GM13977 (cell line): ENCODE data around the gene PLCG2.
"Not testable (repeated sequence)": the region's sequence is repeated elsewhere in the genome, so short reads cannot be mapped to it uniquely, and the experiment has no call there.

Experiments used
- DNase-seq: peaks from one replicate; pipeline ENCODE4 v3.0.0; 2012; ENCODE audit warnings: low spot score
- CTCF ChIP-seq: IDR thresholded peaks from 2 replicates; pipeline ENCODE4 v1.5.1; 2012; ENCODE audit warnings: mild to moderate bottlenecking, control low read depth; ENCODE audit not compliant: insufficient read depth; ENCODE audit errors: extremely low read depth, missing control alignments
- in situ Hi-C: fragments of 300-500 bp; cut with MboI; formaldehyde crosslinking; loops from one replicate; pipeline ENCODE4 v1.12.0; 2022; ENCODE audit warnings: low sequenced_read_pairs, low pct_unique_long_range_greater_than_20kb, mixed read lengths, inconsistent platforms; ENCODE audit not compliant: unreplicated experiment

The PLCG2 gene

GRCh38 chr16:81754858-81755257 is 24.2 kb upstream of the PLCG2 start:
- TF ChIP-seq CTCF = no peak
- DNase-seq = no peak
- in situ Hi-C loops = no loop called here

GRCh38 chr16:81755915-81756614 is 23.0 kb upstream of the PLCG2 start:
- no peak for TF ChIP-seq CTCF
- no peak for DNase-seq
- in situ Hi-C loops = no loop called here

- DNase-seq = no peak
- in situ Hi-C loops = no loop called here
- TF ChIP-seq CTCF = no peak
Measured at GRCh38 chr16:81756615-81757356, 22.3 kb upstream of the PLCG2 start.

- TF ChIP-seq CTCF = no peak
- DNase-seq = no peak
- in situ Hi-C loops = no loop called here
Measured at GRCh38 chr16:81758376-81758775, 20.7 kb upstream of the PLCG2 start.

- in situ Hi-C loops, DNase-seq: not testable (repeated sequence)
Measured at GRCh38 chr16:81762322-81762721, 16.8 kb upstream of the PLCG2 start.

GRCh38 chr16:81765111-81765919 is 13.8 kb upstream of the PLCG2 start:
- in situ Hi-C loops = no loop called here

More at GRCh38 chr16:81765111-81765919, 13.8 kb upstream of the PLCG2 start:
- no peak for TF ChIP-seq CTCF
- DNase-seq = no peak
